Stimulated activated naive CD4-positive, alpha-beta T cell treated with Interleukin-2 at 50 U/mL for 16 hours (primary cell): Measurements from ENCODE around the gene FERD3L.

Experiments used
- DNase-seq: peaks from one replicate; lab custom pipeline; 2025; lab: John Stamatoyannopoulos, UW

FERD3L gene

GRCh38 chr7:19117091-19117869 lies 27.9 kb downstream of the FERD3L start, which contains the start of gene TWIST1:
Gene TWIST1, minus strand, starts transcription at chr7:19117636. Its CDS starts 315 bp downstream, at chr7:19117321.
- no peak for DNase-seq

DNA sequence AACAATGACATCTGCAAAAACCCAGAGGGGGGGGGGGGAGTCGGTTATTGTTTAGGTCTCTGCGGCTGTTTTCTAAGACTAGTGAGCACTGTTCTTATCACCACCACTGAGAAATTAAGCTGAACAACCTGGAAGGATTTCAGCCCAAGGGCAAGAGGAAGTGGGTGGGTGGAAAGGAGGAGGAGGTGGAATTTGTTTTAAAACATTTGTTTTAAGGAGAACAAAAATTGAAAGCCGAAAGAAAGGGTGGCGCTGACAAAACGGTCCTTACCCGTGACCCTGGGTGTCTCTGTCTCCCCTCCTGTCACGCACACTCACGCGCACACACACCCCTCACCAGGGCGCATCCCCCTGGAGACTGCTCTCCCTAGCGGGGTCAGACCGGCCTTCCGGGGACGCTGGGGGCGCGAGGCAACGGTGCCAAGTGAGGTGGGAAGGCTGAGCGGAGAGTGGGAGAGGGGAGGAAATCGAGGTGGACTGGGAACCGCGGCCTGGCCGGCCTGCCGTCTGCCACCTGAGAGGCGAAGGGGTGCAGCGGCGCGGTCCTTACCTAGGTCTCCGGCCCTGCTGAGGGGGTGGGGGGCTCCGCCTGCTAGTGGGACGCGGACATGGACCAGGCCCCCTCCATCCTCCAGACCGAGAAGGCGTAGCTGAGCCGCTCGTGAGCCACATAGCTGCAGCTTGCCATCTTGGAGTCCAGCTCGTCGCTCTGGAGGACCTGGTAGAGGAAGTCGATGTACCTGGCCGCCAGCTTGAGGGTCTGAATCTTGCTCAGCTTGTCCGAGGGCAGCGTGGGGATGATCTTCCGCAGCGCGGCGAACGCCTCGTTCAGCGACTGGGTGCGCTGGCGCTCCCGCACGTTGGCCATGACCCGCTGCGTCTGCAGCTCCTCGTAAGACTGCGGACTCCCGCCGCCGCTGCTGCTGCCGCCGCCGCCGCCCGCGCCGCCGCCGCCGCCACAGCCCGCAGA lies 28.8 kb downstream of the FERD3L start:
- no peak for DNase-seq

DNA sequence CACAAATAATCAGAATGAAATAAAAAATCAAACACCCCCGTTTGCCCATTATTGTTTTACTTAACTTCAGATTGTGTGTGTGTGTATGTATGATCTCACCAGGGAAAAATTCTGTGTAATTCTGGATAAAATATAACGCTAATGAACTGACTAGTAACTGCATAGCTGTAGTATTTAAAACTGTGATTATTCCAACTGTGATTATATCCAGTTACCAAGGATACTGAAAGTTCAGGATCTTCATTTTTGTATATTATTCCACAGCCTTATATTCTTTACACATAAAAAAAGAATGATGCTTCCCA lies 30.7 kb downstream of the FERD3L start:
- DNase-seq: no peak

GRCh38 chr7:19113855-19114550 lies 31.2 kb downstream of the FERD3L start:
- DNase-seq: no peak

DNA sequence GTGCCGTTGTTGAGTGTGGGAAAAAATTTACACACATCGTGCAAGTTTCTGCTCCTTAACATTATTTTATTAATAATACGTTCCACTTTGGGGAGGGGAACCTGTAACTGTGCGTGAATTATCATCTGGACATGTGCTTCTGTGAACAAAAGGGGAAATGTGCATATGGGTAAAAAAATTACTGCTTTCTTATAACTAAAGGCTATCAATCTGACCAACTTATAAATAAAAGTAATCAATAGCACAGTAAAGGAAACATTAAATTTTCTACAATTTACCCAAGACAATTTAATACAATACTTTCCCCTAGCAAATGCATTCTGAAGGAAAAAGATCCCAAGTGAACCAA lies 32.2 kb downstream of the FERD3L start:
- no peak for DNase-seq

DNA sequence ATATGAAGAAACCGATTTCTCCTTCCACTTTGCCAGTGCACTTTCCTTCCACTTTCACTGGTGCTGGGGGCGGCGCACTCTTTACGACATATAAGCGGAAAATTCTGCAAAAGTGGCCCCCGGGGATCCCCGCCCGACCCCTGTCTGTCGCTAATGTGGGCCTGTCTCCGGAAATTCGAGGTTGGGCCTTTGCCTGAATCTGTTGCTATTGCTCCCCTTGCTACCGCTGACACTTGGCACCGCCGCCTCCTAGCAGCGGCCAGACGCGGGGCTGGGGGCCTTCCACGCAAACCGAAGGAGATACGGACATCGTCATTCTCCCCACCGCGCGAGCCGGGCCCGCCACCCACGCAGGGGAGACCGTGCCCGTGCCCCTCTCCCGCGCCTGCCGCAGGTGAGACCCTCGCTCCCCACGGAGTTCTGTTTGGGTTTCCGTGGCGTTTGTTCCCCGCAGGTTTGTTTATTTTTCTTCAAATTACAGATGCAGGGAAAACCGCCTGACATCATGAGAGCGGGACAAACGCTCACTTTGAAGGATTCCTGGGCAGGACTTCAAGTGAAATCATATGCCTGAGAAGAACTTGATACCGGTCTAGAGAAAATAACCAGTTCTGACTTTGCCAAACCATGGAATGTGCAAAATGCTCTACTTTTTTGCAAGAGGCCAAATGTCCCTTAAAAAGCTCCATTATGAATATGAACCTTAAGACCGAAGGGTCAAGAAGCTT lies 32.8 kb downstream of the FERD3L start:
- no peak for DNase-seq

- no peak for DNase-seq
Measured at GRCh38 chr7:19111474-19112273, 33.5 kb downstream of the FERD3L start.

DNA sequence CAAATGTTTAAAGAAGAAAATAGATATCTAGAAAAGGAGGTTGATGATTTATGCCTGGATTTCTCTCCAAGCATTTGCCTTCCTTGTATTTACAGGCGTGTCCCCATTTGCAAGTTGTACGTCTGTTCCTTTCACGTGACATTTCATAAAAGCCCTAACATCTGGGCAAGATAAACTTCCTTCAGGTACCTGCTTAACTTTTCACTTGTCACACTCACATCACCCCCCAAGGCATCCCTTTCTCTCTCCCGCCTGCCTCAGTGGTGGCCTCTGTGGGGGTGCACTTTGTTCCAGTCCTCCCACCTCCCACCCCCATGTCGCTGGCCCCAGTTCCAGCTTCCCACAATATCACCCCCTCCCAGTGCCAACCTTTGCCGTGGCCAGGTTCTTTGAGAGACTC lies 34.4 kb downstream of the FERD3L start:
- no peak for DNase-seq

DNA sequence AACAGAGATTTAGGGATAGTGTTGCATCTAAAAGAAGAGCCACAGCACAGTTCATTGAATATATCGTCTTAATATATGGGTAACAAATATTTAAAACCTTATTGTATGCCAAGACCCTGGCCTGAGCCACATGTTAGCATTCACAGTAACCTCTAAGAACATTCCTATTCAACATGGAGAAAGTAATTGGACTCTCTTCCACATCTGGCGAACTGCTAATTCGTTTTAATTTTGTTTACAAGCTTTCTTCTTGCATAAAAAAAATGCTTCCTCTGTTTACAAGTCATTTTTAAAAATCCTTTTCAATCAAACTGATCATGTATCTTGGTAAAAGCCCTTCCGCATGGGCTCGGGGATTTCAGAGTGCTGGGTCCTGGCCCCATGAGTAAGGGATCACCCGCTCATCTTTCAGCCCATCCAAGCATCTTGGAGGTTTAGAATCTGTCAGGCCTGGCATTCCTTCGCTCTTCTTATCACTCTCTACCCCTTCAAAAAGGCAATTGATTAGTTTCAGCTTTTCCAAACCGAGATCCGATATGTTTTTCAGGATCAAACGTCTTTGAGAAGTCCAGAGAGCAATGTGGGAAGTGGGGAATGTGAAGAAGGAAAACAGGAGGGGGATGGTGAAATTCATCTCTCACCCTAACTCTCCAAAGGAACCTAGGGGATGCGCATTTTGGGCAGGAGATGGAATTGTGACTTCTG lies 35.0 kb downstream of the FERD3L start:
- DNase-seq: no peak

DNA sequence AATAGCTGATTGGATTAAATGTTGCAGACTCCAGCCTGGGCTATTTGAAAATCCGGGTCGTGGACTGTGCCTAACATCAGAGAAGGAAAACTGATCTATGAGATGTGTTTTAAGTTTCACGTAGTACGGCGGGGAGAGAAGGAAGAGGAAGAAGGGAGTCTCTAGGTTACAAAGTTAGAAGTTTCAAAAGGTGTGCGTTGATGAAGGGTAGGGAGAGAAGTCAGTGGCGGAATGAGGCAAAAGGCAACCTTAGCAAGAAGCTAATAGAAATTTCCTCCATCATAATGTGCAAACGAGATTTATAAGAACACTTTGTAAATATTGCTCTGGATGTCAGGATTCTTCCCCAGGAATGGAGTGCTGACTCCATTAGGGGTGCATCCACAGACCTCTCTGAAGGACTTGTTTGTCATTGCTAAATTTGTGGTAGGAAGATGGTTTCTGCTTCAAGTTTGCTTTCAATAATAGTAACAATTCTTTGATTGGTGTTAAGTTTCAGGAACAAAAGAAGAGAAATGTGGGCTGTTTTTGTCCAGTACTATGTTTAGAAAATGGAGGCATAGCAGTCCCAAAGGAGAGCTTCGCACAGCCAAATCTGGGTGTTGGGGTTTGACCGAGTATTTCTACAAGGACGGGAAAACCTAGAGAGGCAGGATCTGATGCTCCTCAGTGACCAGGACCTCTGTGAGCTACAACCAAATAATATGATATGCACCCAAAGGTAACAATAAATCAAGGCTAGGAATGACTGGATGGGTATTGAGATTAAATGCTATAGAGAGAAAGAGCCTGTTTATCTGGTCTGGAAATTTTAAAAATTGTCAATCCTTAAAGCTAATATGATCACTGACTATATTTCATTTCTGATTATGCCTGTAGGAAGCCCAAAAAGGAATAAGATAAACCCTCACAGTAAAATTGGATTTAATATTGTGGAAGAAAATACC lies 35.9 kb downstream of the FERD3L start:
- no peak for DNase-seq

GRCh38 chr7:19107356-19108146 lies 37.7 kb downstream of the FERD3L start:
- DNase-seq: no peak

DNA sequence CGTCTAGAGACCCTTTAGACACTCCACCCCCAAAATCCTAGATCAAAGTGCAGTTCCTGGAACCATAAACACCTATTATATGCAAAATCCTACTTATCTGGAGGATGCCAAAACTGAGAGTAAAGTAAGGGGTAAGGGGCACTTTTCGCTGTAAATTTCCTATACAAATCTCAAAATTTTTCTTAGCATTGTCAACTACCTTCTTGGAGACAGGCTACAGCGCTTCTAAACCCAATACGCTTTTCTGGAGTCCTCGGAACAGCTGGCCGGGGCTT lies 38.2 kb downstream of the FERD3L start:
- DNase-seq: no peak

GRCh38 chr7:19106241-19107080 lies 38.8 kb downstream of the FERD3L start:
- no peak for DNase-seq

DNA sequence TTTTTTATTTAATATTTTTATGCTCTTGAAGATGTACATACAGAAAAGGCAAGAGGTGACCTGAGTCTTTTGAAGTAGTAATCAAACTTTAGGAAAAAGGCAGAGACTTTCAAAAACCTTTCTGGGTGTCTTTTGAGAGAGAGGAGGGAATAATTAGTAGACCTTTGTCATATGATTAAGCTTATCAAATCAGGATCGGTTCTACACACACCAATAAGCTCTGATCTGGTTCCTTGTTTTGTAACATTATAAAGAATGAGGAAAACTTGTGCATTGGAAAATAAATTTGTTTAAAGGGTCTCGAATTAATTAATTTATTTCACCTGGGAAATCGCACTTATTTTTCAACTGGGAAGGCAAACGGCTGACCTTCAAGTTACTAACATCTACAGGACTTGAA lies 39.7 kb downstream of the FERD3L start:
- DNase-seq: no peak

DNA sequence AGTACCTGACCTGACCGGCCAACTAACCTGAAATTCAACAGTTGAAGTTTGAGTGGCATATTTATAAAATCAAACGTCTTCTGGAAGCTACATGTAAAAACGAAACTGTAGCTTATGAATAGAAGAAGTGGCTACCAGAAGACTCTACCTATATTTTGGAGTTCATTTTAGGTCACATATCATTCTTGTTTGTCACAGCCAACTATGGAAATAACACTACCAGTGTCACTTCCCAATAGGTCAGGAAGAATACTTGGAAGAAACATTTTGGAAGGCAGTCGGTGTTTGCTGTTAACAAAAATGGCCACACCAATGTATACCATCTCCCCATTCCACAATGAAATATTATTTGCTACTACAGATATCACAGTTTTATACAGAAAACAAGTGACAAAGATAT lies 40.4 kb downstream of the FERD3L start:
- no peak for DNase-seq

- DNase-seq: no peak
Measured at GRCh38 chr7:19102884-19103283, 42.3 kb downstream of the FERD3L start.

- DNase-seq: no peak
Measured at GRCh38 chr7:19101909-19102308, 43.3 kb downstream of the FERD3L start.

DNA sequence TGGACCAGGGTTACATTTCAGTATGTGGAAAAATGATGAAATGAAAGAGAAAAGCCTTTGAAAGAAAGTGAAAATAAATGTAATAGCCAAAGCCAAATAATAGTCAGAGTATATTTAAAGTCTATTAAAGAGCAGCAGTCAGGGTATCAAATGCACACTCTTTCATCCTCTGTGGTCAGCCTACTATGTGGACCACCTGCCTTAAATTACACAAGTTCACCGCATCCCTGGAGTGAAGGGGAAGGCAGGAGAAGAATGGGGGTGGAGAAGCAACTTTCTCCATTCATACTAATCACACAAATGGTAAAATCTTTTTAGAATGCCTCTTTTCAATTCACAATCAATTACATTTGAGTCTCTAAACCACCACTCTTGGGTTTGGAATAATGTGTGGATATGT lies 43.7 kb downstream of the FERD3L start:
- no peak for DNase-seq
